GM18505 (cell line): ENCODE results near the gene TCEA2.

ENCODE experiments used
- ATAC-seq: cut with Tn5 transposase; IDR thresholded peaks from one replicate; pipeline ENCODE4 v1.9.1; 2021; ENCODE audit not compliant: unreplicated experiment
- POLR2A ChIP-seq: IDR thresholded peaks from 4 replicates; pipeline ENCODE4 v1.6.1; 2011; ENCODE audit warnings: borderline replicate concordance; ENCODE audit not compliant: insufficient read depth, insufficient read length; ENCODE audit errors: extremely low read depth

Gene TCEA2

GRCh38 chr20:64077876-64078551 is 15.0 kb downstream of the TCEA2 start:
- no peak for TF ChIP-seq POLR2A
- ATAC-seq = no peak

- no peak for TF ChIP-seq POLR2A
- ATAC-seq = no peak
Observed at GRCh38 chr20:64078934-64079272, 15.9 kb downstream of the TCEA2 start.

- peak; percentile 51 for TF ChIP-seq POLR2A
- ATAC-seq = no peak
Observed at GRCh38 chr20:64079273-64080012, 16.4 kb downstream of the TCEA2 start, which contains the start of gene RGS19. Gene RGS19, minus strand, starts transcription at chr20:64079518. Its CDS starts 2,632 bp downstream, at chr20:64076886.

- no peak for TF ChIP-seq POLR2A
- ATAC-seq = no peak
Observed at GRCh38 chr20:64080013-64080812, 17.2 kb downstream of the TCEA2 start, which contains the start of gene OPRL1. Gene OPRL1, plus strand, starts transcription at chr20:64080082. Its CDS starts 12,639 bp downstream, at chr20:64092721.

GRCh38 chr20:64080813-64081623 is 18.0 kb downstream of the TCEA2 start:
- ATAC-seq = no peak
- TF ChIP-seq POLR2A = no peak

GRCh38 chr20:64081624-64081964 is 18.6 kb downstream of the TCEA2 start:
- no peak for TF ChIP-seq POLR2A
- no peak for ATAC-seq

GRCh38 chr20:64082126-64082731 is 19.2 kb downstream of the TCEA2 start:
- no peak for TF ChIP-seq POLR2A
- no peak for ATAC-seq

GRCh38 chr20:64082820-64083377 is 19.9 kb downstream of the TCEA2 start:
- ATAC-seq = no peak
- TF ChIP-seq POLR2A = no peak

- ATAC-seq = no peak
- no peak for TF ChIP-seq POLR2A
Observed at GRCh38 chr20:64083378-64083803, 20.4 kb downstream of the TCEA2 start.

- no peak for TF ChIP-seq POLR2A
Observed at GRCh38 chr20:64083804-64084684, 21.0 kb downstream of the TCEA2 start, which contains the start of gene LKAAEAR1. Gene LKAAEAR1, minus strand, starts transcription at chr20:64084398. Its CDS starts 179 bp downstream, at chr20:64084219.

GRCh38 chr20:64084685-64085152 is 21.7 kb downstream of the TCEA2 start:
- no peak for TF ChIP-seq POLR2A

More at GRCh38 chr20:64083804-64084684, 21.0 kb downstream of the TCEA2 start, which contains the start of gene LKAAEAR1:
- ATAC-seq = no peak

More at GRCh38 chr20:64084685-64085152, 21.7 kb downstream of the TCEA2 start:
- no peak for ATAC-seq
